GM19023 (cell line): ENCODE measurements around the gene THOC7.

Source experiments
- ATAC-seq: cut with Tn5 transposase; IDR thresholded peaks from one replicate; pipeline ENCODE4 v1.9.1; 2021; ENCODE audit warnings: mild to moderate bottlenecking, moderate library complexity; ENCODE audit not compliant: unreplicated experiment

THOC7 gene

DNA sequence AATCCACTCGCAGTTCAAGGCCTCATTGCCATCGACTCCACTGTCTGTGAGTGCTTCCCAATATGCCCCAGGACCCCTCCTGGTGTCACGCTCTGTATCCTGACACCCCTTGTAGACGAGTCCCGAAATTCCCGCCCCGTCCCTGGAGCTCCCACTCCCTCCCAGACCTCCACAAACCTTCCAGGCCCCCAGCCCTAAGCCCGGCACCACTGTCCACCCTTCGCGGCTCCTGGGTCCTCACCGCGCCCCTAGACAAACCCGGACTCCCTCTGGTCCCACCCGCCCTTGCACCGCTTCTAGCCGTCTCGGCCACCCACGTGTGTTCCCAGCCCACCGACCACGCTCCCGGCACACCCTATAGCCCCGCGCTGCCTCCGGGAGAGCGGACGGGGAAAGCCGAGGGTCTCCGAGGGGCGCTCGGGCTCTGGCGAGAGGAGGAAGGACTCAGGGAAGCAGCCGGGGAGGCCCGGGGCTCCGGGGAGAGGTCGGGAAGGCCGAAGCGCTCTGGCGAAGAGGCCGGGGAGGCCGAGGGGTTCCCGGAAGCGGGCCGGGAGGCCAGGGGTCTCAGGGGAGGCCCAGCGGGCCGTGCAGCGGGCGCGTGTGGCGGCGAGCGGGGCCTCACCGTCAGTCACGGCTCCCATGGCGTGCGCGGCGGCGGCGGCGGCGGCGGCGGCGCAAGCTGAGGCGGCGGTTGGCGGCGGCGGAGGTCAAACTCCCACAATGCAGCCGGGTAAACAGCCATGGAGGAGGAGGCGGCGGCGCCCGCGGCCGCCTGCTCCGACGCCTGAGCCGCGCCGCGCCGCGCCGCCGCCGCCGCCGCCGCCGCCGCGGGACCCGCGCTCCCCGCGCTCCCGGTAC, at the start of gene THOC7, which contains the start of gene ATXN7:
THOC7 (minus strand) TSS at position 656 of the 858 bp plus-strand sequence; CDS start at position 641, 15 bp downstream.
ATXN7 (plus strand) TSS at position 718 of the 858 bp plus-strand sequence. CDS start 48,732 bp downstream, outside the sequence.
- ATAC-seq, result peak; percentile 85

DNA sequence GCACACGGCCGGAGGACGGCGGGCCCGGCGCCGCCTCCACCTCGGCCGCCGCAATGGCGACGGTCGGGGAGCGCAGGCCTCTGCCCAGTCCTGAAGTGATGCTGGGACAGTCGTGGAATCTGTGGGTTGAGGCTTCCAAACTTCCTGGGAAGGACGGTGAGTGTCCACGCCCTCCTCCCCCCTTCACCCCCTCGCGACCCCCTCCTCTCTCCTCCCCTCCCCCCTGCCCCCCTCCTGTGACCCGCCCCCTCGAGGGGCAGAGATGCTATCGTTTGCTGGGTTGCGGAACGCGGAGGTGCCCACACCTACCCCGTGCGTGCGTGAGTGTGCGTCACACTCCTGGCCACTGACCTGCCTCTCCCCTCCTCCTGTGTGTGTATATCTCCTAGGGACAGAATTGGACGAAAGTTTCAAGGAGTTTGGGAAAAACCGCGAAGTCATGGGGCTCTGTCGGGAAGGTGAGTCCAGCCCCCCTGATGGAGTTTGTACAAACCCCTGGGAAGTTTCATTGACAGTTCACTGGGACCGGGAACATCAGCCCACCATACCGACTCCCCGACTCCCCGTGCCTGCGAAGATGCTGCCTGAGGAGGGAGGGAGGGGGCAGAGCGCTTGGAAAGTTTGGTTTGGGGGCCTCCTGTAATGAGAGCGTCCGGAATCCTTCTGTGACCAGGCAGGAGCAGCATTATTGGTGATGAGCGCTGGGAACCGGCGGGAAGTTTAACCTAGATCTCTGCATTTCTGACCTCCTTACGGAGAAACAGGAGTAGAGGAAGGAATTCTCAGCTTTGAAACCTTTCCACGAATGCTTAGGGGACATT, 49.4 kb upstream of the THOC7 start:
- ATAC-seq, result peak; percentile 13

DNA sequence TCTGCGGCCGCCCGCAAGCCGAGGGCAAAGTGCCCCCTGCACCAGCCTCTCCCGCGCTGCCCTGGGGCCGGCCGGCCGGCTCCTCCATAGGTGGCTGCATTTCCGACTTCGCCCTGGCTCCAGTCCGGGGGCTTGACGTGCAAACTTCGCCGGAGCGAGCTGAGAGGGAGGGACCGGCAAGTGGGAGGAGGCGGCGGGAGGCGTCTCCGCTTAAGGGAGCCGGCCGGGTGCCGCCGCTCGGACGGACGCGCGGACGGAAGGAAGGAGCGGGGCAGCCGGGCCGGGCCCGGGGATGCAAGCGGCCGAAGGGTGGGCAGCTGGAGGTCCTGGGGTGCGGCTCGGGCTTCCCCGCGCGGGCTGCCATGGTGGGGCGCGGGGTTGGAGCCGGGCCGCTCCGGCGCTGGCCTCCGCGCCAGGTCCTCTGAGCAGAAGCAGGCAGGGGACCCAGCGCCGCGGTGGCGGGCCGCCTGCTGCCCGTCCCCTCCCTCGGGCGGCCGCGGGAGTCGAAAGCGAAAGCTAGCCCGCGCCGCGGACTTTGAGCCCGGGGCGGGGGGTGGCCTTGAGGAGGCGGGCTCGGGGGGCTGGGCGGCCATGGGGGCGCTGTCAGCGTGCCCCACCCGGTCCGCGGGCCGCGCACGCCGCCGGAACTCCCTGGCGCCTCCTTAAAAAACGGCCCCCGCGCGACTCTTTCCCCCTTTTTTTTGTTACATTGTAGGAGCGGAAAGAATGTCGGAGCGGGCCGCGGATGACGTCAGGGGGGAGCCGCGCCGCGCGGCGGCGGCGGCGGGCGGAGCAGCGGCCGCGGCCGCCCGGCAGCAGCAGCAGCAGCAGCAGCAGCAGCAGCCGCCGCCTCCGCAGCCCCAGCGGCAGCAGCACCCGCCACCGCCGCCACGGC, 48.5 kb upstream of the THOC7 start, which contains the start of gene SCAANT1:
SCAANT1 (minus strand) TSS at position 511 of the 895 bp plus-strand sequence.
- ATAC-seq, result peak; percentile 79

DNA sequence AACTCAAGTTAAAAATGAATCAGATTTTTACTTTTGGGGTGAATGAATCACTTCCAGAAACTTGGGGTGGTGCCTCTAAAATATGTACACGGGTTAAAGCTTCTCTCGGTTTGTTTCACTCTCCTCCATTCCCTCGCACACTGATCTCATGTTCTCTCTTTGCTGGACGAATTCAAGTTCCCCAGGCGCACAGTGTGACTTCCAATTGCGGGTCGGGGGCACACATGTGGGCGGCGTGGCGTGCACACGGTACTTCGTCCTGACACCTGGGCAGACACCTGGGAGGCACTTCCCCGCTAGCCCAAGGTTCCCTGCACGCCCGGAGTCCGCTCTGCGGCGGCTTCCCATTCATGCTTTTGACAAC, 47.9 kb upstream of the THOC7 start:
- ATAC-seq, result no peak

DNA sequence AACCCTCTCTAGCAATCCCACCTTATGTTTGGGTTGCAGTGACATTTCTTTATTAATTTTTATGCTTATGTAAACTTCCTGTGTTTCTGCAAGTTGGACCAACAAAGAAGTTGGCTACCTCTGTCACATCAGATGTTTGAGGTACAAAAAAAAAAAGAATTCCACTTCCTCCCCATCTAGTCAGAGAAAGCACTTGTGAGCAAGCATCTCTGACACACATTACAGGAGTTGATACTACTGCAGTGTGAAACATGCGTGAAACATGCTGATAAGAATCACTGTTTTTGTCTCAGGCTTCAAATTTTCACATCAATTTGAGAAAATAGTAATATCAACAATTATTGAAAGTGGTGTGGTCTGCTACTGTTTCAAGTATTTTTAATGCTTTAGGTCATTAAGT, 47.3 kb upstream of the THOC7 start:
- ATAC-seq, result no peak

DNA sequence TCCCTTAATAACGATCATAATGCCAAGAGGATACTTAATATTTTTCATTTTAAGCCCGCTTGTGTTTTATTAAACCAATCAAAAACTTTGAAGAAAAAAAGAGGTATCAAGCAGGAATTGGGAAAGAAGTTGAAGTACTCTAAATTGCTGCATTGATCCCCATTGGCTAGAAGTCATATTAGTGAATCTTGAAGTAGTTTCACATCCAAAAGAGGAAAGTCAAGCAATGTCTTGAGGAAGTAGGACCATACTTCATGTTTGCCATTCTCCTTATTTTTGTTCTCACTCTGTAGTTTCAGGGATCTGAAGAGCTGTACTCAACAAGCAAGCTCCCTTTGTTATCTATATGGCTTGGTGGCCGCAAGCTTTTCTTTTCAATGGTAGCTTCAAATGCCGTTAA, 46.4 kb upstream of the THOC7 start:
- ATAC-seq, result no peak

DNA sequence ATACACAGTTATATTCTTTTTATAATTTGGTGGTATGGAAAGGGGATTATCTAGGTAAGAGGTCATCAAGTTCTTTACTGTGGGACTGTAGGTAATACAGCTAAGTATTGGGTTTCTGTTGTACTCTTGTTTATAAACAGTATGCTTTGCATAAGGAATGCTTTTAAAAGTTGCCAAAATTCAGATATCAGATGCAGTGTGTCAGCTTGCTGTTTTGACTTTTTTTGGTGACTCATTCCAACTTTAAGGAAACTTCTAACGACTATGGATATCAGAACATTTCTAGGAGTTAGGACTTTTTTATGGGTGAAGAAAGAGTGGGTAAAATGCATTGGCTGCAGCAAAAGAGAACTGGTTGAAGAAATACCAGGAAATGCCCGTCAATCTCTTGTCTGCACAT, 45.8 kb upstream of the THOC7 start:
- ATAC-seq, result no peak

DNA sequence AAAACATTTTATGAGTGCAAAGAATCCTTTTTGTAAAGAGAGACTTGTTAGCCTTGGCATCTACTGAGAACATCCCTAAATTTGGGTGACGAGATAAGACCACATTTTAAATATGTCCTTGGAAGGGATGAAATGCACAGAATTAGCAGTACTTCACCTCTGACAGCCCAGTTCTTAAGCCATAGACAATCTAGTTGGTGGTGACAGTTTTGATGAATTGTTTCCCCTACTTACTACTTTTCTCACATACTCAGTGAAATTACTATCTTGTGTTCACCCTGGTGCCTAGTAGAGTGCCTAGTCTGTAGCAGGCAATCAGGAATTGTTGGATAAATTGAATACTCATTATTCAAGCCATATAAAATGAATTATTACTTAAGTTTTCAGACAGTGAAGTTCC, 45.2 kb upstream of the THOC7 start:
- ATAC-seq, result no peak

DNA sequence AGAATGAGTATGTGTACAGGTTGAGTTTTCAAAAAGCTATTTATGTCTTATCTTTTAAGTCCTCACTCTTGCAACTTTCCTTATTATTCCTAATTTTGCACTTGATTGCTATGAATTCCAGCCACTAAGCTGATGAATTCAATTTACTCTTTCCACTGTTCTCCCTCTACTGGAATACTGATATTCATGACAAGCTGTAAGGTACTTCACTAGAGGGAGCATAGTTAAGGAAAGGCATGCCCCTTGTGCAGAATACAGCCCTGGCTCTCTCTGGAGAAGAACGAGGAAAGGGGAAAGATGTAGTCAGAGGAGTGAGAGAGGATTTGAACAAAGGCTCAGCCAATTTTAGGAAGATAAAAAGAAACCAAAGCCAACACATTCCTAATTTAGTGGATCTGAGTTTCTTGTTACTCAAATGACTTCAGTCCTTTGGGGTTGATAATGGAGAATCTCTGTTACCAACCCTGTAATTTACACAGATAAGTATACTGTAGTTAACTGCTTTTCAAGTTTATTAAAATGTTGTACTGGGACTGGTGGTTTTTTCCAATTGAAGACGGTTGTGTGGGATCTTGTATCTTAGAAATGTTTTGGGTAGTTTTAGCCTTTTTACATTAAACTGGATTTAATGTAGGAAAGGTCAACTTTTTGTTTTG, 44.6 kb upstream of the THOC7 start:
- no peak for ATAC-seq

DNA sequence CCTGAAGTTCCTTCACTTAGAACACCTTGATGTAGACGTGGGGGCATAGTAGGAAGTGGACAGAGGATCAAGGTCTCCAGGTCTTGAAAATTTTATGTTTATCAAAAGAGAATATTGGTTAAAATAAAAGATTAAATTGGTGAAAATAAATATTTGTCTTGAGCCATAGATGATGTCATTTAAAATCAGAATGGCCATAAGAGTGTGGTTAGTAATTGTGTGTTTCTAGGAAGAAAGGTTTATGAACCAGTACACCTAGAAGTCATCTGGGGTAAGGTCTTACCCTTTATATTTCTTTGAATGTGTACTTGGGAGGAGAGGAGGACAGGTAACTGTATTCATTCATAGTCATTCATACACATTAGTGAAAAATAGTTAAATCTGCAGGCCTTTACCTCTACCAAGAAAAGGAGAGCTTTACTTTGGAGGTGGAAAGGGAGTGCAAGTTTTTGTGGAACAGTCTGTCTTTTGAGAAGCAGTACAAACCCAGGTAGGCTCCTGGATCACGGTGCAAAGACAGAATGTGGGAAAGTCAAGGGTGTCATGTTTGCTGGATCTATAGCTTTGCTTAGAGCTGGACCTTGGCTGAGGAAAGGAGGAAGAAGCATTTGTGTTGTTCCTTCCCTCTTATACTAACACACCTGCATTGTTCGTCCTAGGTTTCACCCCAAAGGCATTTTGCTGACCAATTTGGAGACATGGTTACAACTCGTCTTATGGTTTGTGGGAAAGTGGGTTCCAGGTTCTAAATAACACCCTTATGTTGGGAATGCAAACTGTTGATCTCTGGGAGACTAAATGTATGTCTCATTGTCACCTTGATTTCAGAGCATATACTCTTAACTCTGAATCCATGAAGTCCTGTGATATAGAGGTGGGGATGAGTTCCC, 42.4 kb upstream of the THOC7 start:
- ATAC-seq, result no peak

DNA sequence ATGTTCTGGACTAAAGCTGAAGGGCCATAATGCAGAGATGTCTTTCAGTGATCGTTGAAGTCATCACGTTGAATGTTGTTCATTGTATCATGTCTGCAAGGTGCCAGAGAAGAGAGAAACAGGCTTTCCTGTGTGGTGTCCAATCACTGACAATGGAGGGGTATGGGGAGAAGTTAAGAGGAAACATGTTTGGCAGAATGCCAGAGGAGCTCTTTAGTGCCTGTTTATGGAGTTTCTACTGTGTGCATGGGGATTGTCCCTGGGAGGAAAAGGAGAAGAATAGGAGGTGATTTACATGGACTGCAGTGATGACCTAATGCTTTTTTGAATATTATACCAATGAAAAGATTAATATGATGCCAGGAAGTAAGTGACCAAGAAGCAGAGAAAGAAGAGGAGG, 36.9 kb upstream of the THOC7 start:
- ATAC-seq, result no peak

DNA sequence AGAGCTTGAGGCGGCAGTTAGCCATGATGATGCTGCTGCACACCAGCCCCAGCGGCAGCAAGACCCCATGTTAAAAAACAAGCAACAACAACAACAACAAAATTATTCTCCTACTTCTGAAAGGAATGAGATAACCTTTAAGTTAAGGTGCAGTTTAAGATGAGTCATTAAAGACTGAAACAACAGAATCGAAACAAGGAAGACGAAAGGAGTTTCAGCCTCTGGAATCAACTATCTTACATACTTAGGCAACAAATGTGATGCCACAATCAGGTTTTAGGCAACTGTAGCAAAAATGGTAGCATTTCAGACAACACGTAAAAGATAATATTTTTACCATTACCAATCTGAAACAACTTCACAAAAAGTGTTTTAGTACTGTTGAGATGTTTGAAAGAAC, 36.4 kb upstream of the THOC7 start:
- ATAC-seq, result no peak

DNA sequence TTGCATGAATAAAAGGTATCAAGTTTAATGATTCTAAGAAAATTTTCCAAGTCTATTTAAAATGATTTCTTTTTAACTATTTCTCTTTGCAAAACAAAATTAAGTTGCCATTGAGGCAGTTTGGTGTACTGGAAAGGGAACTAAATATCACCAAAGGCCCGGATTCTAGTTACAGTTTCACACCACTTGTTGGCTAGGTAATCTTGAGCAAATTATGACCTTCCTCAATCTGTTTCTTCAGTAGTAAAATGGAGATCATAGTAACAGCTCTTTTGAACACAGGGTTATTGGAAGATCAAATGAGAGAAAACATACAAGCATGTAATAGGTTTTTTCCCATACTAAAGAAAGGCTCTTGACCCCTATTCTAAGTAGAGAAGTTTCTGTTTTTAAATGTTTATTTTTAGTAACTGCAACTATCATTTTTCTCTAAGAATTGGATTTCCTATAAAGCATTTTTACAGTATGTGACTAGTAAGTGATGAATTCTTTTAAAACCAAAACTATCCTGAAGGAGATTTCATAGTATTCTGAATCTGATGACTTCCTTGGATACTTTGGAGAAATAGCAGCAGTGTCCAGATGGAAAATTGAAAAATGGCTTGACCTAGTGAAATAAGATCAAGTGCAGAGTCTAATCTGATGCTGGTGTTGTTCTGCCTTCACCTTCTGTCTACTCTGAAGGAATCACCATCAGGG, 32.9 kb upstream of the THOC7 start:
- no peak for ATAC-seq

DNA sequence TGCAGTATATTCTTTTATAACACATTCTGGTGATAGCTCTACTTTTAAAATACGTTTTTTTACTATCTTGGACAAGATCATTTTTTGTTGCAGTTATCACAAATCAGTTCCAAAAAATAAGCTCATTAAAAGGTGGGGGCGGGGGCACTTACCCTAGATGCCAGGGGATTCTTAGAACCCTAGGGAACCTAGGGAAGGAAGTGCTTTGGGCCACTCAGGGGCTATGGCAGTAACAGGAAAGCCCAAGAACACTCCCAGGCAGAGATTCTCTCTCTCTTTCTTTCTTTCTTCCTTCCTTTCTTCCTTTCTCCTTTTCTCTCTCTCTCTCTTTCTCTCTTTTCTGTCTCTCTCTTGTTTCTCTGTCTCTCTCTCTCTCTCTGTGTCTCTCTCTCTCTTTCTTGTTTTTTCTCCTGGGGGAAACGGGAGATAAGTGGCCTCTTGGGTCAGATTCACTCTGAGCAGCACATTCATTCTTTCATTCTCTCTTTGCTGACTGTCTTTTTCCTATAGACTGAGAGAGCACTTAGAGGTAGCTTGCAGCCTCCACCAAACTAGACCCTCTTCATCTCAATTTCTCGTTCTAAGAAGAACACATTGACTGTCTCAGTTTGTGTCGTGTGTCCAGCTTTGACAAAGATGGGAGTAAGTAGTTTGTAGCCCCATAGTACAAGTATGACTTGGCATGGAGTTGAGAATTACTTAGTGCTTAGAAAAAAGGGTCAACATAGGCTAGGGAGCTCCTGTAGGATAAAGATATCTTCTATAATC, 32.0 kb upstream of the THOC7 start:
- ATAC-seq, result no peak

DNA sequence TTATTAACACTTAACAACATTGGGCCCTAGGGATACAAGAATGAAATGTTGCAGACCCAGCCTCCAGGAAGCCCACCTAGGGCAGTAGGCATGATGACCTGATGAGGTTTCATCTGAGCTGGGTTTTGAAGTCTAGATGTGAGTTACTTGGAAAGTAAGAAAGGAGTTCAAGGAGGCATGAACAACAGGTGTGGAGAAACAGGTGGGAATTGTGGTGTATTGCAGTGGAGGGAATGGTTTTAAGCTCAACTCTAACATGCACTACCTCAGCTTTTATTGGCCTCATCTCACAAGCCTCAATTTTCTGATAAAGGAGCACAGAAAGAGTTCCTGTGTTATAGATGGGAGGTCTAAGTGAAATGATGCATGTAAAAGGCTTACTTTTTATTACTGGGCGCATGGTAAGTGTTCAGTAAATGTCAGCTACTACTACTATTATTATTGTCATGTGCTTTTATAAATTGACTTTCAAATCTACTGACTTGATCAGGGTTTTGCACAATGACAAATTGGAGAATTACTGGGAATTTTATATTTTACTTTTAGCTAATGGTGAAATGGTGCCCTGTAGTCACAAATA, 29.3 kb upstream of the THOC7 start:
- ATAC-seq, result no peak

DNA sequence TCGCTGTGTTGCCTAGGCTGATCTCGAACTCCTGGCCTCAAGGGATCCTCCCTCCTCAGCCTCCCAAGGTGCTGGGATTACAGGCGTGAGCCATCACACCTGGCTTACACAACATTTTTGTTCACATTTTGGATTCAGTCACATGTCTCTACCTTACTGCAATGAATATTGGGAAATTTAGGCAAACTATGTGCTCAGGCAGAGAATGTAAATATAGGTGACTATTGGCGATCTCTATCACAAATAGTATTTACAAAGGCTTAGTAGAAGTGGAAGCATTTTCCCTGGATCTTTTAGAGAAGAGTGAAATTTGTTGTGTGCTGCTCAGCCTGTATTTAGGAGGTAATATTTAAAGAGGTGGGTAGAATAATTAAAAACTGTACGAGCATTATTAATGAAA, 27.9 kb upstream of the THOC7 start:
- no peak for ATAC-seq

DNA sequence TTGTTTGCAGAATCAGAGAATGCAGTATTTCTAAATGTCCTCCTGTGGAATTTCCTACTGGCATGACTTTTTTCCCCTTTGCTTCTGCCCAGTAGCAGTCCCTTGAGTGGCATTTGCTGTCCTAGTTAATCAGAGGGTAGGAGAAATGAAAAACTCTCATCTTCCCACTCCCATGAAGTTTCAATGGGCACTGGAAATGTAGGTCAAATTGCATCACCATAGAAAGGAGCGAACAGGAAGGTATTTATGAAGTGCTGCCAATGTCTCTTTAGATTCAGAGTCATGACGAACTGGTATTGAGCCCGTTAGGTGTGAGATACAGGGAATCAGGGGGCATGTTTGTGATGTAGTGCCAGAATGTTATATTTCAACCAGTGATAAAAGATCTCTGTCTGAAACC, 23.3 kb upstream of the THOC7 start:
- no peak for ATAC-seq

DNA sequence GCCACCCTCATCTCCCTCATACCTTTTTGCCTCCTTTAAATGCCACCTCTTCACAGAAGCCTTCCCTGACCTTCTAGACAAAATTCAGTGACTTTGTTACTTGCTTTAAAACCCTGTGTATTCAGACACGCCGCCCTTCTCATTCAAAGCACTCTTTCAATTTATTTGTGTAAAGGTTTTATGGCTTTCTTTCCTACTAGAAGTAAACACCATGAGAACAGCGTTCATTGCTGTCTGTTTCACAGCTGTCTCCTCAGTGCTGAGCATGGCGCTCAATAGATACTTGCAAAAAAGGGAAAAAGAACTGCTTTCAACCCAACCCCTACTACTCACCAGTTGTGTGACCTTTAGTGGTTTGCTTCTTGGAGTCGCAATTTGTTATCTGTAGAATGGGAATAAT, 17.0 kb upstream of the THOC7 start:
- ATAC-seq, result no peak
